ENCODE results near the gene GALNT18. TPM values are rescaled to one million over a fixed set of nuclear protein-coding genes. Genes with fewer than 3 reads are reported as not detected.
A peak's percentile ranks its signal among the peaks of the same experiment; 100 is the strongest.

GALNT18 gene
- total and polyA plus RNA-seq, 2 experiments from 2014 or later: 4.3 to 10.8 TPM

DNA sequence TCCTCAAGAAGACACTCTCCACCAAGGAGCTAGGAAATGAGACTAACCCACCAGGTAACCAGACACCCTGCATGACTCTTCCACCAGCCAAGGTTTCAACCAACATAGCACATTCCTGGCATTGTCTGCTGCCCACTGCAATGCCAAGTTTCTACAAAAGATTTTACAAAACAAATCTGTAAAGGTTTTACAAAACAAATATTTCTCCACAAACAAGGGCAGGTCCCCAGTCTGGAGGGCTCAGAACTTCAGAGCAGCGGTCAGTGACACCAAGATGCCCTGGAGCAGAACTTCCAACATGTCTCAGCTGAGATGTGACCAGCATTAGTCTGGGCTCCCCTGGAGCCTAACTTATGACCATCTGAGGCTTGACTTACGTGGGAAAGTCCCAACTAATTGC lies 14.0 kb downstream of the GALNT18 start:
- Histone ChIP-seq H3K36me3 (ENCODE audit: insufficient read depth) (no peaks in the 10 kb centered on the region), H3F3A (replicated peaks; ENCODE audit: low read depth) (no peaks in the 10 kb centered on the region), H3K79me2 (replicated peaks; ENCODE audit: insufficient read depth) (no peaks in the 10 kb centered on the region), H3K4me1 (ENCODE audit: insufficient read depth) (no peaks in the 10 kb centered on the region), H3K4me2 (no peak overlapping the region), H3K4me3 (no peak overlapping the region), H3K27me3 (ENCODE audit: insufficient read depth) (no peaks in the 10 kb centered on the region), H3K27ac (ENCODE audit: low read depth) (no peak overlapping the region), H2AFZ (no peak overlapping the region), H4K20me1 (replicated peaks; ENCODE audit: insufficient read depth) (no peaks in the 10 kb centered on the region), H3K9me2 (ENCODE audit: insufficient read depth) (no peaks in the 10 kb centered on the region; the same call in 1 of the 2 replicates)
- H3K27ac Mint-ChIP-seq: no peak overlapping the region
- peaks cover 15% of the 10 kb centered on the region for H3K4me1 Mint-ChIP-seq
- H3K9me3 Mint-ChIP-seq: no peaks in the 10 kb centered on the region
- no peak for TF ChIP-seq REST (IDR thresholded peaks at IDR 0.05; ENCODE audit: unreplicated experiment)
- TF ChIP-seq, protein P1, sequence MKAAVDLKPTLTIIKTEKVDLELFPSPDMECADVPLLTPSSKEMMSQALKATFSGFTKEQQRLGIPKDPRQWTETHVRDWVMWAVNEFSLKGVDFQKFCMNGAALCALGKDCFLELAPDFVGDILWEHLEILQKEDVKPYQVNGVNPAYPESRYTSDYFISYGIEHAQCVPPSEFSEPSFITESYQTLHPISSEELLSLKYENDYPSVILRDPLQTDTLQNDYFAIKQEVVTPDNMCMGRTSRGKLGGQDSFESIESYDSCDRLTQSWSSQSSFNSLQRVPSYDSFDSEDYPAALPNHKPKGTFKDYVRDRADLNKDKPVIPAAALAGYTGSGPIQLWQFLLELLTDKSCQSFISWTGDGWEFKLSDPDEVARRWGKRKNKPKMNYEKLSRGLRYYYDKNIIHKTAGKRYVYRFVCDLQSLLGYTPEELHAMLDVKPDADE (IDR thresholded peaks at IDR 0.05): no peak
- TF ChIP-seq EZH2 (IDR thresholded peaks at IDR 0.05; ENCODE audit: low read depth, unreplicated experiment): no peak
- no peak for TF ChIP-seq POLR2AphosphoS5 (IDR thresholded peaks at IDR 0.05; ENCODE audit: low read depth)
- TF ChIP-seq ZNF331 (CRISPR knock-in tag; IDR thresholded peaks at IDR 0.05; ENCODE audit: low read depth): no peak
- no peak for TF ChIP-seq ZNF114 (CRISPR knock-in tag; IDR thresholded peaks at IDR 0.05)
- no peak for TF ChIP-seq STAT1 (IDR thresholded peaks at IDR 0.05; ENCODE audit: unreplicated experiment)
- TF ChIP-seq ZNF462 (CRISPR knock-in tag; IDR thresholded peaks at IDR 0.05): no peak
- no peak for TF ChIP-seq CREB1 (CRISPR knock-in tag; IDR thresholded peaks at IDR 0.05; ENCODE audit: low read depth)
- TF ChIP-seq JUNB (IDR thresholded peaks at IDR 0.05; ENCODE audit: unreplicated experiment): no peak
- no peak for TF ChIP-seq CTCF (conservative IDR thresholded peaks at IDR 0.05; ENCODE audit: low read depth in 2 of 2)
- no peak for TF ChIP-seq NANOG (IDR thresholded peaks at IDR 0.05; ENCODE audit: borderline replicate concordance)
- no peak for TF ChIP-seq EZH2phosphoT487 (IDR thresholded peaks at IDR 0.05; ENCODE audit: unreplicated experiment)
- DNase-seq (ENCODE audit: low spot score) (peak; percentile 28), ATAC-seq (peak; percentile 58)
- H3K27me3 Mint-ChIP-seq (ENCODE audit: insufficient read depth, low read depth, poor library complexity): peaks cover 2% of the 10 kb centered on the region
- H3K36me3 Mint-ChIP-seq (ENCODE audit: low read depth): no peaks in the 10 kb centered on the region
- H3K4me3 Mint-ChIP-seq: no peak overlapping the region
